Activated T-helper 2 cell treated with anti-CD3 and anti-CD28 coated beads, Interferon-gamma antibody, Interleukin-2, Interleukin-4, amounts not matched to agents 10 μg/mL and 5 μg/mL and 100 μg/mL, durations not matched to agents 14 hours and 24 hours and 36 hours (primary cell): Measurements from ENCODE around the gene CHTF18. TPM values are rescaled to one million over a fixed set of nuclear protein-coding genes. Genes with fewer than 3 reads are reported as not detected.
"Not testable (repeated sequence)": the region's sequence is repeated elsewhere in the genome, so short reads cannot be mapped to it uniquely, and the experiment has no call there.

Experiments used
- DNase-seq: peaks from one replicate; pipeline ENCODE4 v3.0.0; 2021; ENCODE audit warnings: low spot score
- H3K27ac Mint-ChIP-seq: one replicate; pipeline ENCODE4 v1.8.0; 2021; ENCODE audit warnings: mixed read lengths
- H3K27me3 Mint-ChIP-seq: one replicate; pipeline ENCODE4 v1.8.0; 2021; ENCODE audit warnings: low read depth, mixed read lengths
- H3K36me3 Mint-ChIP-seq: one replicate; pipeline ENCODE4 v1.8.0; 2021; ENCODE audit warnings: low read depth, mixed read lengths
- H3K4me1 Mint-ChIP-seq: one replicate; pipeline ENCODE4 v1.8.0; 2021; ENCODE audit warnings: low read depth, mixed read lengths
- H3K4me3 Mint-ChIP-seq: one replicate; pipeline ENCODE4 v1.8.0; 2021; ENCODE audit warnings: low read depth, mild to moderate bottlenecking, moderate library complexity, mixed read lengths
- H3K9me3 Mint-ChIP-seq: one replicate; pipeline ENCODE4 v1.8.0; 2021; ENCODE audit warnings: mixed read lengths
- intact Hi-C: fragments of 100-400 bp; cut with micrococcal nuclease; formaldehyde crosslinking; loops from one replicate; pipeline ENCODE4 v1.15.1; 2023
- total RNA-seq: library from RNA; stranded (reverse); gene quantifications from 2 replicates; pipeline ENCODE4 v1.2.3, GENCODE V29; 2022

CHTF18 gene
- total RNA-seq, 1 donor from 2014 or later, result 119 TPM

DNA sequence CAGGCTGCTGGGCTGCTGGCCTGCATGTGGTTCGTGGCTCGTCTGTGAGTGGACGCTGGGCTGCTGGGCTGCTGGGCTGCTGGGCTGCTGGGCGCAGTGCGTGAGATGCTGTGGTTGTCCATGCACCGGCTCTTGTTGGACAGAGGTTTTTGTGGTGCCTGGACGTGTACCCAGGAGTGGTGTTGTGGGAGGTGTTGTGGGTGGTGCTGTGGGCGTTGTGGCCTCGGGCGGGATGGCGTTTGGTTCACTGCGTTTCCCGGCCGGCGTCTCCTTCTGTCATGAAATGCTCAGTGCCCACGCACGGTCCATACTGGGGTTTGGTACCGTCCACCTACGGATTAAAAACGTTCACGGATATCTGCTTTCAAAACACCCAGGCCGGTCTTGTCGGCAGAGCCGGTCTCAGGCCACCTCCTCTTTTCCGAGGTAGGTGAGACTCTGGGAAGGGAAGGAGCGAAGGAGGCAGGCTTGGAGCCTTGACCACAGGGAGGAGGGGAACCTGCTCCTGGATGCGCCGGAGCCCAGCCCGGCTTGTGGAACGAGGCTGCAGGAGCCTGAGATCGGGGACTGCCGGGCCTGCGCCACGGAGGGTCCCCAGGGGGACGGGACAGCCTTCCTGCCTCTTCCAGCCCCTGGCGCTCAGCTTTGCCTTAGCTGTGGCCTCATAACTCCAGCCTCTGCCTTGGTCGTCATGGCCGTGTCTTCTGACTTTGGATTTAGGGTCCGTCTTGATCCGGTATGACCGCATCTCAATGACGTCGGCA, 41.9 kb downstream of the CHTF18 start:
- no peak overlapping the region for H3K4me3 Mint-ChIP-seq
- H3K27me3 Mint-ChIP-seq, result no peaks in the 10 kb centered on the region
- no peak for DNase-seq
- intact Hi-C loops, result no loop called here
- no peaks in the 10 kb centered on the region for H3K4me1 Mint-ChIP-seq
- peaks cover 5% of the 10 kb centered on the region for H3K9me3 Mint-ChIP-seq
- H3K27ac Mint-ChIP-seq, result no peak overlapping the region
- H3K36me3 Mint-ChIP-seq, result no peaks in the 10 kb centered on the region

DNA sequence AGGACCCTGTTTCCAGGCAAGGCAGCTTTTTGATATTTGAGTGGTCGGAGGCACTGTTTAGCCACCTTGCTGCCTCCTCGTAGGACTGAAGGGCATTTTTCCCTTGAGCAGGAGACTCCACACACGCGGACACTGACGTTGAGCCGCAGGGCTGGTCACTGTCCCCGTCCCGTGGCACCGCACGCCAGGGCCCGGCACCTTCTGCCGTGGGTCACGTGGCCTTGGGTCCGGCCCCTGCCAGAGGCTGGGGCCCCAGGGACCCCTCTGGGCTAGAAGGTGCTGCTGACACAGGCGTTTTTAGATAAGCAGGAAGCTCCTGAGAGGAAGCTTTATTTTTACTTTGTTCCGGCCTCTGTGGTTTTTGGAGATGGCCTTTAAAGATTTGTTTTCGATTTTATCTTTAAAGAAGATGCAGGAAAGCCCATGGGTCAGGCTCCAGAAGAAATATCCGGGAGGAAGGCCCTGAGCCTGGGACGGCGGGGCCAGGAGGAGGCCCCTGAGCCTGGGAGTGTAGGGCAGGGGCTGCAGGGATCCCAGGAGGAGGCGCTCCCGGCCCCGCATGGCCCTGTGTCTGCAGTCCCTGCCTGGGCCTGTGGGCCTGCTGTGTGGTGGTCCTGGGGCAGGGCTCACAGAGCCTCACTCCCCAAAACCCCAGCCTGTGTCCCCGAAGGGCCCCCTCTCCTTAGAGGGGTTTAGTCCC, 42.6 kb downstream of the CHTF18 start:
- intact Hi-C loops, result no loop called here
- no peak for DNase-seq
- H3K4me3 Mint-ChIP-seq, result no peak overlapping the region
- H3K36me3 Mint-ChIP-seq, result no peaks in the 10 kb centered on the region
- H3K27me3 Mint-ChIP-seq, result no peaks in the 10 kb centered on the region
- H3K27ac Mint-ChIP-seq, result no peak overlapping the region
- H3K4me1 Mint-ChIP-seq, result no peaks in the 10 kb centered on the region
- H3K9me3 Mint-ChIP-seq, result peaks cover 10% of the 10 kb centered on the region

DNA sequence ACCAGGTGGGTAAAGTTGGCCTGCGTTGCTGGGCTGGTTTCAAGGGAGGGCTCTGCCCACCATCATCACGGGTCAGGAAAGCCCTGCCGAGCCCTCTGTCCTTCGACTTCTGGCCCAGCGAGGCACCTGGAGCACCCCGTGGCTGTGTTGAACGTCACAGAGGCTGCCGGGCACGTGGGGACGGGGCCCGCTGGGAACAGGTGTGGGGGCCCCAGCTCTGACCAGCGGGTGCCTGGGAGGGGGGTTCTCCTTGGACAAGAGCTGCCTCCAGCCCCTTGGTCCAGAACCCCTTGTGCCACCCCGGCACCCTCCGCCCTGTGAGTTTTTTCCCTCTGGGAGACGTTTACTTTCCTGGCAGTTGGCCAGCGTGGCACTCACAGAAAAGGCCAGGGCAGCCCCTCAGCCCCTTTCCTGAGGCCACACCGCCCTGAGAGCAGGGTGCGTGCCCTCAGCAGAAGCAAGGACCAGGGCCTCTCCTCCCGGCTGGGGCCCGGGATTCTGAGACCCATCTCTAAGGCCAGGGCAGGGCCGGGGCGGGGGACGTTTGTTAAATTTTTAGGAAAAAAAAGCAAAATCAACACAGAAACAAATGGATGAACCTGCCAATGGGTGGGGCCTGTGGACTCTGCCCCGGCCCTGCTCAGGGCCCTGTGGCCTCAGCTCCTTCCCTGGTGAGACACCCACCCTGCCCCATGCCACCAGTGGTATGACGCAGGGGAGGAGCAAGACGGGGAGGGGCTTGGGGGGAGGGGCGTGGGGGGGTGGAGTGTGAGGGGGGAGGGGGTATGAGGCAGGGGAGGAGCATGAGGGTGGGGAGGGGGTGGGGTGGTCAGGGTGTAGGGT, 43.4 kb downstream of the CHTF18 start:
- Mint-ChIP-seq H3K4me1 (no peaks in the 10 kb centered on the region), H3K4me3 (no peak overlapping the region), H3K27me3 (no peaks in the 10 kb centered on the region), H3K27ac (no peak overlapping the region), H3K36me3 (no peaks in the 10 kb centered on the region), H3K9me3 (peaks cover 18% of the 10 kb centered on the region)
- intact Hi-C loops, result no loop called here
- no peak for DNase-seq

DNA sequence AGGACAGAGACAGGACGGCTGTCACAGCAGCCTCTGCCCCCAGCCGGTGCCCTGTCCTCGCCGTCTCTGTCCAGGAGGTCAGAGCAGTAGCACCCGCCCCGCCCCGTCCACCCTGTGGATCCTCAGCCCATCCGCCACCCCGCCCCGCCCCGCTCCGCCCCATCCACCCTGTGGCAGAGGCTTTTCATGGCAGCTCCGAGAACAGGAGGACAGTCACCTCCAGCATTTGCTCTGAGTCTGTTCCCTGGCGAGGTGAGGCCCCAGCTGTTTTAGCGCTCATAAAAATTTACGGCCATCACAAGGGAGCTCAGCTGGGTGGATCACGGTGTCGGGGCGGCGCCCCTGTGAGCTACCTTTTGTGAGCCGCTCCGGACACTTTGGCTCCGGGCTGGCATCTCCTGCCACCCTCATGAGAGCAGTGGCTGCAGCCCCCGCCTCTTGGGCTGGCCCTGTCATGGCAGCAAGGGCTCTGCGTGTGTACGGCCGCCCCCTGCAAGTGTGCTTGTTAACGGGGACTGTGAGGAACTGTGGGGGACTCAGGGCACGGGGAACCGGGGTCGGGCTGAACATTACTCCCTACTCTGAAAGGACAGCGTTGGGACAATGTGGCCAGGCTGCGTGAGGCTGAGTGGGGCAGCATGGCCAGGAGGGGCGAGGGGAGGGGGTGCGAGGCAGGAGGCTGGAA, 44.4 kb downstream of the CHTF18 start:
- Mint-ChIP-seq H3K27ac (no peak overlapping the region), H3K4me3 (no peak overlapping the region), H3K36me3 (no peaks in the 10 kb centered on the region), H3K27me3 (no peaks in the 10 kb centered on the region), H3K4me1 (no peaks in the 10 kb centered on the region), H3K9me3 (peaks cover 21% of the 10 kb centered on the region)
- DNase-seq, result no peak
- intact Hi-C loops, result no loop called here

DNA sequence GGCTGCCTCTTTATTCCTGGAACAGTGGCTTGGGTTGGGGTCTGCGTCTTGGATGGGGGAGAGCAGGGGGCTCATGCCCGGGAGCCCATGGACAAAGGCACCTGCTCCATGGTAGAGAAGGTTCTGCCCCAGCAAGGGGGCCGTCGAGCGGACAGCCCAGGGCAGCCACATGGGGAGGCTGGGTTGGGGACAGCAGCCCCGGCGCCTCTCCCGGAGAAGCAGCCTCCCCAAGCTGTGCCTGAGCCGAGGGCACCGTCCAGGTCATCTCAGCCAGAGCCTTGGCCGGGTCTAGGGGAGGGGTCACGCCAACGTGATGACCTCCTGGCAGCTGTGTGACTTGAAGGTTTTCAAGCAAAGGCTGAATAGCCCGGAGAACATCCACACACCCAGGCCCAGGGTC, 45.0 kb downstream of the CHTF18 start:
- H3K9me3 Mint-ChIP-seq, result peaks cover 23% of the 10 kb centered on the region
- no peaks in the 10 kb centered on the region for H3K27me3 Mint-ChIP-seq
- DNase-seq, result no peak
- no peaks in the 10 kb centered on the region for H3K4me1 Mint-ChIP-seq
- H3K36me3 Mint-ChIP-seq, result no peaks in the 10 kb centered on the region
- H3K4me3 Mint-ChIP-seq, result no peak overlapping the region
- intact Hi-C loops, result no loop called here
- H3K27ac Mint-ChIP-seq, result no peak overlapping the region

DNA sequence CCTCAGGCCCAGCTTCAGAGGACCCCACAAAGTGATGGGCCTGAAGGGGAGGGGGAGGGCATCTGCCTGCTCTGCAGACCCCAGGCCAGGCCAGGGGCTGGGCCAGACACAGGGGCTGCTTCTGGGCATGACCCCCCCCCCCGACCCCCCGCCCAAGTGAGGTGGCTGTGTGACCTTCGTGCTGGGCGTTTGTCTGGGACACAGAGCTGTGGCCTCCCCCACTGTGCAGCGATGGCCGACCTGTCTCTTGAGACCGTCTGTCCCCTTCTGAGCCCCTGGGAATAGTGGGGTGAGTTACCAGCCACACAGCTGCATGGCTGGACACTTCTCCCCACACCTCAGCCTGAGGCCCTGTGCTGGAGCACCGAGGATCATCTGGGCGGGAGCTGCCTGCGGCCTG, 47.0 kb downstream of the CHTF18 start:
- H3K27me3 Mint-ChIP-seq, result no peaks in the 10 kb centered on the region
- H3K27ac Mint-ChIP-seq, result no peak overlapping the region
- H3K4me1 Mint-ChIP-seq, result no peaks in the 10 kb centered on the region
- peaks cover 26% of the 10 kb centered on the region for H3K9me3 Mint-ChIP-seq
- no peak for DNase-seq
- H3K36me3 Mint-ChIP-seq, result no peaks in the 10 kb centered on the region
- intact Hi-C loops, result no loop called here
- H3K4me3 Mint-ChIP-seq, result no peak overlapping the region

DNA sequence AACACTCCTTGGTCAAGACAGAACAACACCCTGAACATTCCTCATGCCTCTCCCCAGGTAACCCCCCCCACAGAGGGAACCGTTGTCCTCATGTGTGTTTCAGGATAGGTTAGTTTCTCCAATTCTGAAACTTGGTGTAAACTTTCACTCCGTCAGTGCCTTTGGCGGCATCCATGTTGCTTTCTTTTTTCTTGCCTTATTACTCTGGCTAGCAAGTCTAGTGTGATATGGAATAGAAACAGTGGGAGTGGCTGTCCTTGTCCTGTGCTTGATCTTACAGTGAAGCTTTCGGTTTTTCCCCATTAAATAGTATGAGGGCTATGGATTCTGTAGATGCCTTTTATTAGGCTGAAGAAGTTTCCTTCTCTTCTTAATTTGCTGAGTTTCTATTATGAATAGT, 47.8 kb downstream of the CHTF18 start:
- intact Hi-C loops, result no loop called here
- no peaks in the 10 kb centered on the region for H3K36me3 Mint-ChIP-seq
- H3K4me3 Mint-ChIP-seq, result no peak overlapping the region
- no peak for DNase-seq
- no peaks in the 10 kb centered on the region for H3K27me3 Mint-ChIP-seq
- H3K27ac Mint-ChIP-seq, result no peak overlapping the region
- peaks cover 26% of the 10 kb centered on the region for H3K9me3 Mint-ChIP-seq
- no peaks in the 10 kb centered on the region for H3K4me1 Mint-ChIP-seq

DNA sequence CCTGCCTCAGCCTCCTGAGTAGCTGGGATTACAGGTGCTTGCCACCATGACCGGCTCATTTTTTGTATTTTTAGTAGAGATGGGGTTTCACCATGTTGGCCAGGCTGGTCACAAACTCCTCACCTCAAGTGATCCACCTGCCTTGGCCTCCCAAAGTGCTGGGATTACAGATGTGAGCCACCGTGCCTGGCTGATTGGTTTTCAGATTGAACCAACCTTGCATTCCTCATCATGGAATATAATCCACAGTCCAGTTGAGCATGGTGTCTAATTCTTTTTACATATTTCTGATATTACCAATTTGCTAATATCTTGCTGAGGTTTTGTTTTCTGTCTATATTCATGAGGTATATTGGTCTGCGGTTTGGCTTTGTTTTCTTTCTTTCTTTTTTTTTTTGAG, 48.4 kb downstream of the CHTF18 start:
- H3K4me1 Mint-ChIP-seq, H3K27ac Mint-ChIP-seq, H3K4me3 Mint-ChIP-seq, H3K27me3 Mint-ChIP-seq, intact Hi-C loops, H3K36me3 Mint-ChIP-seq, DNase-seq: not testable (repeated sequence)
- peaks cover 26% of the 10 kb centered on the region for H3K9me3 Mint-ChIP-seq

DNA sequence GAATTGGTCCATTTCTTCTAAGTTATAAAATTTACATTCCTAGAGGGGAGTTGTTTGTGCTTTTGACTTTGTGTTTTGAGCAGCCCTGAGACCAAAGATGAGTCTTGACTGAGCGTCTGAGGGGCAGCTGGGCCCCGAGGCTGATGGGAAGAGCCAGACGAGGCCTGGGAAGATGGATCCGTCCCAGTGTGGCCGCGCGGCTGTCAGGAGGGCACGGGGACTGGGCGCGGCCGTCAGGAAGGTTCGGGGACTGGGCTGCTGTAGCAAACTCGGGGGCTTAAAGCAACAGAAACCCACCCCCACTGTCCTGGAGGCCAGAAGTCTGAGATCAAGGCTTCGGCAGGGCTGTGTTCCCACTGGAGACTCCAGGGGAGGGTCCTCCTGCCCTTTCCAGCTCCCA, 50.3 kb downstream of the CHTF18 start:
- no peaks in the 10 kb centered on the region for H3K36me3 Mint-ChIP-seq
- intact Hi-C loops, result no loop called here
- H3K4me3 Mint-ChIP-seq, result no peak overlapping the region
- no peaks in the 10 kb centered on the region for H3K4me1 Mint-ChIP-seq
- DNase-seq, result no peak
- H3K9me3 Mint-ChIP-seq, result peaks cover 26% of the 10 kb centered on the region
- H3K27me3 Mint-ChIP-seq, result no peaks in the 10 kb centered on the region
- no peak overlapping the region for H3K27ac Mint-ChIP-seq

DNA sequence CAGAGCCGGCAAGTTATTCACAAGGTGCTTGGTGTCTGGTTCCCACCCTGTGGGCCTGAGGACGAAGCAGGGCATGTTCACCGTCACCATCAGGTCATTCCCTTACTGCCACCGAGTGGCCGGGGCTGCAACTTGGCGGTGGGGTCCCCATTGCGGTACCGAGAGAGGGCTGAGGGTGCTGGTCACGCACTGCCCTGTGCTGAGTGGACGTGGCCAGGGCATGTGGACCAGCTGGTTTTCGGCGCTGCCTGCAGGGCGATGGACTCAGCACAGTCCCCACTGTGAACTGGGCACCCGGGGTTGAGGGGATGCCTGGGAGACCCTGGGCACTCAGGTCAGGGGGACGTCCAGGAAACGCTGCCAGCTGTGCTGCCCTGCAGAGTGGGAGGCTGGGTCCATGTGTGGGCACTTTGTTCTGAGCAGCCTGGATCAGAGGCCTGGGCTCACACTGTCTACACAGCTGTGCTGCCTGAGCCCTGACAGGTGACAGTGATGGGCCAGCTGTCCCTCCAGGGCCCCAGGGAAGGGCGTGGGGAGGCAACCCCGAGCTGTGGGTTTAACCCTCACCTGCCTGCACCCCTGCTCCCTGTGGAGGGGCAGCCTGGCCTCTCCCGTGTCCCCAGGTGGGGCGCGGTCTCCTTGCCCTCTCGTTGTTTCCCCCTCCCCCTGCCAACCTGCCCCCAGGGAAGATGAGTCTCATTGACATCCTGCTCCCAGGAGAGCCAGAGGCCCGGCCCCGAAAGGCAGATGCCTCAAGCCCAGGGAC, 51.4 kb downstream of the CHTF18 start:
- H3K27me3 Mint-ChIP-seq, result no peaks in the 10 kb centered on the region
- intact Hi-C loops, result no loop called here

DNA sequence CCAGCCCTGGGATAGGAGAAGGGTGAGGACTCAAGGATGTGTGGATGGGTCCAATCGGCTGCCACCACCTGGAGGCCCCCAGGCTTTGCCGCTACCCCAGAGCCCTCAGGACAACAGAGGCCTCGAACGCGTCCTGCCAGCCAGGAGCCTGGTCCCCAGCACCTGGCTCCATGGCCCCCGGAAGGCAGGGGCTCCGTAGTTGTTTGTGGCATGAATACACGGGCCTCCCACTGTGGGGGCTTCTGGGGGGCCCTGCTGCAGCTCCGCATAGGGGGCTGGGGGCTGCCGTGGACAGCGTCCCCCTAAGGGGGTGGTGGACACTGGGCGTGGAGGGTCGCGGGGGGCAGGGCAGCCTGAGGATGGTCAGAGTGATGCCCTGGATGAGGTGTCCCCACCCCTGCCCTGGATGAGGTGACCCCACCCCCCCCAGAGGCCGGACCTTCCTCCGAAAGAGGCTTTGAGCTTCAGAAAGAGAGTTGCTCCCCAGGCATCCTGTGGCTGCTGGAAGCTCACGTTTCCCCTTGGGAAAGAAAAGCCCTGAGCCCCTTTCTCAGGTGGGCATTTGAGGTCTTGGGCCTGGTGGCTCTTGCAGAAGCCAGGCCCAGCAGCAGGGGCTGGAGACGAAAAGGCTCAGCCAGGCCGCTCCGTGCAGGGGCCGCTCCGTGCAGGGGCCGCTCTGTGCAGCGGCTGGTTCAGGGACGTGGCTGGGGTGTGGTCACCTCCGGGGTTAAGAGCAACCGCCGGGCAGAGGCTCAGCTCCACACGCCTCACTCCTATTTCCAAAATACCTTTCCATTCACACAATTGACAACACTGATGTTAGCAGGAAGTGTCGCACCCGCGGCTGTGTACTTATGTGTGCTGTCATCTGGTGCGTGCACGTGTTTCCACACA, 52.4 kb downstream of the CHTF18 start:
- no peaks in the 10 kb centered on the region for H3K27me3 Mint-ChIP-seq
- no peaks in the 10 kb centered on the region for H3K36me3 Mint-ChIP-seq
- intact Hi-C loops, result no loop called here
- no peaks in the 10 kb centered on the region for H3K4me1 Mint-ChIP-seq
- DNase-seq, result no peak
- H3K9me3 Mint-ChIP-seq, result peaks cover 19% of the 10 kb centered on the region
- H3K4me3 Mint-ChIP-seq, result no peak overlapping the region
- no peak overlapping the region for H3K27ac Mint-ChIP-seq

More for the DNA sequence above, 51.4 kb downstream of the CHTF18 start:
- no peaks in the 10 kb centered on the region for H3K4me1 Mint-ChIP-seq
- H3K4me3 Mint-ChIP-seq, result no peak overlapping the region
- DNase-seq, result no peak
- H3K36me3 Mint-ChIP-seq, result no peaks in the 10 kb centered on the region
- no peak overlapping the region for H3K27ac Mint-ChIP-seq
- peaks cover 22% of the 10 kb centered on the region for H3K9me3 Mint-ChIP-seq
